Cardiac fibroblast (primary cell): ENCODE data around the gene DCC.

Experiments
- DNase-seq, 2 donors: peaks; one replicate each; pipeline versions ENCODE4 v3.0.0 to v3.0.0-alpha.2; 2010; ENCODE audit warnings: low read depth in 2 of 2
- H3K4me3 ChIP-seq, 2 donors: replicated peaks in 1 of 2; 1 replicate in 1 of 2; 2 replicates in 1 of 2; pipeline ENCODE4 v1.5.1; 2011; ENCODE audit warnings: low read depth in 2 of 2, low read length in 2 of 2, mild to moderate bottlenecking in 2 of 2, moderate library complexity in 1 of 2
- TF ChIP-seq, protein P1 (sequence below): IDR thresholded peaks from one replicate; pipeline ENCODE4 v1.5.1; 2011; ENCODE audit warnings: low read depth, mild to moderate bottlenecking, low read length, inconsistent platforms

Gene DCC

DNA sequence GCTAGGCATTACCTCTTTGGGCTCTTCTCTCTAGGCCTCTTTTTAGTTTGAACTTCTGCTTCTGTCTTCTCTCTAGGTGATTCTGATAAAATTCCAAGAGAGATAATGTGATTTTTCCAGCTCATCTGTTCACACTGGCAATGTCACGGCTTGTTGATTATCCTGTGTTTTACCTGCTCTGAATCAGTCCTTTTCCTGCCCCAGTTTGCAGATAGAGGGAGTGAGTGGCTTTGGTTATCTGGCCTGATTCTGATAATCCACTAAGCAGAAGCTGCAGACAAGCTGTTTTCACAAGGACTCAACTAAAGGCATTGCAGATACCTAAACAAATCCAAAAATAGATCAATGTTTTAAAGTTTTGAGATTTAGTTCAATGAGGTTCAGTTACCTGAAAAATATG lies 111.9 kb downstream of the DCC start:
- H3K4me3 ChIP-seq: no peak overlapping the region
- DNase-seq: no peak
- TF ChIP-seq, protein P1, sequence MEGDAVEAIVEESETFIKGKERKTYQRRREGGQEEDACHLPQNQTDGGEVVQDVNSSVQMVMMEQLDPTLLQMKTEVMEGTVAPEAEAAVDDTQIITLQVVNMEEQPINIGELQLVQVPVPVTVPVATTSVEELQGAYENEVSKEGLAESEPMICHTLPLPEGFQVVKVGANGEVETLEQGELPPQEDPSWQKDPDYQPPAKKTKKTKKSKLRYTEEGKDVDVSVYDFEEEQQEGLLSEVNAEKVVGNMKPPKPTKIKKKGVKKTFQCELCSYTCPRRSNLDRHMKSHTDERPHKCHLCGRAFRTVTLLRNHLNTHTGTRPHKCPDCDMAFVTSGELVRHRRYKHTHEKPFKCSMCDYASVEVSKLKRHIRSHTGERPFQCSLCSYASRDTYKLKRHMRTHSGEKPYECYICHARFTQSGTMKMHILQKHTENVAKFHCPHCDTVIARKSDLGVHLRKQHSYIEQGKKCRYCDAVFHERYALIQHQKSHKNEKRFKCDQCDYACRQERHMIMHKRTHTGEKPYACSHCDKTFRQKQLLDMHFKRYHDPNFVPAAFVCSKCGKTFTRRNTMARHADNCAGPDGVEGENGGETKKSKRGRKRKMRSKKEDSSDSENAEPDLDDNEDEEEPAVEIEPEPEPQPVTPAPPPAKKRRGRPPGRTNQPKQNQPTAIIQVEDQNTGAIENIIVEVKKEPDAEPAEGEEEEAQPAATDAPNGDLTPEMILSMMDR: no peak

DNA sequence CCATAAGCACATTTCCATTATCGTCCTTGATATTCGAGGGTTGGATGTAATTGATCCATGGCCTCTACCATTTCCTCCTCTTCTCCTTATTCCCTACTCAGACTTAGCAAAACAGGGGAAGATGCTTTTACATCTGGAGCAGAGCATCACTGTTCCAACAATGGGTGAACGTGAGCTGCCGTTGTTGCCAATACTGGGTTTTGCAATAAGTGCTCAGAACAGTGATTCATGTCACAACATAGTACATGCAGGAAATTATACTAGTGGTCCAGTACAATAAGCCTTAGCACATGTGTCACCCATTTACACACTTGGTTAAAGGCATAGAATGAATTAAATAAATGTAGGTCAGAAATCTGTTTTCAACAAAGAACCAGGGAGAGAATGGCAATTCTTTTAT lies 112.4 kb downstream of the DCC start:
- H3K4me3 ChIP-seq: no peak overlapping the region
- DNase-seq: no peak
- TF ChIP-seq, protein P1: no peak

DNA sequence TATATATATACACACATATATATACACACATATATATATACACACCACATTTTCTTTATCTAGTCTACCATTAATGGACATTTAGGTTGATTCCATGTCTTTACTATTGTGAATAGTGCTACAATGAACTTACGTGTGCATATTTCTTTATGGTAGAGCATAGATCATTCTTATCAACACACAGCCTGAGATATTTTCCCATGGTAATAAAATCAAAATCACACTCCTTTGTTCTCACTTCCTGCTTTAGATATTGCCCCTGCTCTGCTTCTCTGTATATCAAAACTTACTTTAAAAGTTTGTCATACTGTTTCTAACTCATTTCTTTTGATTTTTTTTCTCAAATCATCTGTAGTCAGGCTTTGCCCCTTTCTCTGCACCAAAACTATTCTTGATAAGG lies 119.9 kb downstream of the DCC start:
- no peak overlapping the region for H3K4me3 ChIP-seq
- TF ChIP-seq, protein P1: no peak
- DNase-seq: no peak

DNA sequence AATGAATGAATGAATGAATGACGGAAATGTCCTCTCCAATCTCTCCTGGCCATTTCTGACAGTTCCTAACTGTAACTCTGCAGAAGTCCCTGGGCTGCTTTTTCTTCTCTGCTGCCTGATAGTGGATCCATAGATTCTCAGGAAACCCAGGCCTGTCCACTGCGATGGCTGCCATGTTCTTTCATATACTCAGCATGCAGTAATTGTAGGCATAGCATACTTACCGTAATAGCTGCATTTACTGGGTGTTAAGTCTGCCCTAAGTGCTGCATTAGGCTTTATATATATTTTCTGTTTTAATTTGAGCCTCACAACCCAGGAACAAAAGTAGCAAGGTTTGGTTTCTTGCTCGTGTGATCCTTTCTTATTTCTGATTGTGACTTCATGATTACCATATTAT lies 122.9 kb downstream of the DCC start:
- DNase-seq: no peak
- no peak overlapping the region for H3K4me3 ChIP-seq
- TF ChIP-seq, protein P1: no peak

DNA sequence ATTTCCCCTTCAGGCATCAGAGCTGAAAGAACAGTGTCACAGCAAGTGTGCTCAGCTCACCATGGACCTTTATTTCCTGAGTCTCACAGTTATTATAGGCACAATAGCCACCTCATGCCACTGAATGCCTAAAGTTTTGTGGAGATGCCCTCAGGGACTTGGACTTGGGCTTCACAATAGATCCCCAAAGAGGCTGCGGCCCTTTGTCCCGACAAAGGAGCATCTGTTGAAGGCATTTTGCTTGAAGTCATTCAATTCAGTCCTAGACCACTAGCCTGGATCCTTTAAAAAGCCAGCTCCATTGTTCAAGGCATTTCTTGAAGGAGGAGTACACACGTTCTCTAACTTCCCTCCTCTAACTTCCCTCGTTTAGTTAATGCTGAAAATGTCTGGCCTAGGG lies 125.4 kb downstream of the DCC start:
- TF ChIP-seq, protein P1: no peak
- no peak overlapping the region for H3K4me3 ChIP-seq
- DNase-seq: no peak

DNA sequence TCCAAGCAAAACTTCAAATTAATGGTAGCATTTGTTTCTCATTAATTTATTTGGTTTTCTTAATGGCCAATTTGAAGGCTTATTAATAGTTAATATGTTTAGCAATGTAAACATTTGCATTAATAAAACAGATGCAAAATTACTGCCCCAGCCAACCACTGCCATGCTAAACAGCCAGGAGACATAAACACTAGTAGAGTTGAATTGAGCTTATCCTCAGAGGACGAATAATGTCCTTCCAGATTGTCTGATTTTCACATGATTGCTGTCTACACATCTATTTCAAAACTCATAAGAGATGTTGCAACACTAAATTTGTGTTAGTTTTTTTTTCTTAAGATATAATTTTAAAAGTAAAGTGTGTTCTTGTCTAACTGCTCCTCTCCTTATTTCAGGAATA lies 128.5 kb downstream of the DCC start:
- no peak for DNase-seq
- H3K4me3 ChIP-seq: no peak overlapping the region
- TF ChIP-seq, protein P1: no peak

DNA sequence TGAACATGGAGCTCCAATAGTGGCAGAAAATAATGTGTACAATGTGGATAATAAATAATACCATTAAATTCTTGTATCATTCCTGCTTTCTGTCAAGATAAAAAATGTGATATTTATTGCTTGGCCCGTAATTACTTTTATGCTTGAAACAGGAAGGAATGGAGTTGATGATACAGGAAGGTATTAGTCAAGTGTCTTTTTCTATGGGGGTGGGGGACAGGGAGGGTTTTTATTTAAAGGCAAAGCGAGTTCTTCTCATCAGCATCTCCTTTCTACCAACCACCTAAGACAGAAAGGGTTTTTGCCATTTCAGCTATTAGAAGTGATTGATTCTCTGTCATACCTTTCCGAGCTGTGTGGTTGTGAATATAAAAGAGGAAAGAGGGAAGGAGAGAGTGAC lies 135.3 kb downstream of the DCC start:
- TF ChIP-seq, protein P1: no peak
- H3K4me3 ChIP-seq: no peak overlapping the region
- no peak for DNase-seq
